ENCODE results near the gene PKP1.

PKP1 gene

GRCh38 chr1:201316556-201316955 lies 33.2 kb downstream of the PKP1 start:
- no peaks in the 10 kb centered on the region for H3K36me3 Mint-ChIP-seq (ENCODE audit: low read depth)
- no peaks in the 10 kb centered on the region for H3K9me3 Mint-ChIP-seq
- no peaks in the 10 kb centered on the region for H3K27me3 Mint-ChIP-seq (ENCODE audit: low read depth)
- no peak overlapping the region for H3K27ac Mint-ChIP-seq
- H3K4me1 Mint-ChIP-seq (ENCODE audit: low read depth): no peaks in the 10 kb centered on the region
- DNase-seq (ENCODE audit: low spot score): no peak
- no peak overlapping the region for H3K4me3 Mint-ChIP-seq

DNA sequence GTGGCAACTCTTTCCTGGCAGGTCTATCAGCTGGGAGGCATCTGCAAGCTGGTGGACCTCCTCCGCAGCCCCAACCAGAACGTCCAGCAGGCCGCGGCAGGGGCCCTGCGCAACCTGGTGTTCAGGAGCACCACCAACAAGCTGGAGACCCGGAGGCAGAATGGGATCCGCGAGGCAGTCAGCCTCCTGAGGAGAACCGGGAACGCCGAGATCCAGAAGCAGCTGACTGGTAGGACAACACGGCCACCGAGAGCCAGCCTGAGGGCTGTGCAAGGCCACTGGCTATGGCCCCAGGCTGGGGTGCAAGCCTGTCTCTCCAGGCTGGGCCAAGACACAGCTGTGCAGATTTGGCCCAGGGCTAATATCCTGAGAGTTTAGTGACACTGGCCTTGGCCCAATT lies 34.2 kb downstream of the PKP1 start:
- no peak for DNase-seq (ENCODE audit: low spot score)
- H3K27ac Mint-ChIP-seq: no peak overlapping the region
- H3K4me3 Mint-ChIP-seq: no peak overlapping the region
- no peaks in the 10 kb centered on the region for H3K36me3 Mint-ChIP-seq (ENCODE audit: low read depth)
- no peaks in the 10 kb centered on the region for H3K27me3 Mint-ChIP-seq (ENCODE audit: low read depth)
- no peaks in the 10 kb centered on the region for H3K9me3 Mint-ChIP-seq
- no peaks in the 10 kb centered on the region for H3K4me1 Mint-ChIP-seq (ENCODE audit: low read depth)

- Mint-ChIP-seq H3K27ac (no peak overlapping the region), H3K36me3 (ENCODE audit: low read depth) (no peaks in the 10 kb centered on the region), H3K9me3 (no peaks in the 10 kb centered on the region), H3K27me3 (ENCODE audit: low read depth) (no peaks in the 10 kb centered on the region), H3K4me1 (ENCODE audit: low read depth) (no peaks in the 10 kb centered on the region), H3K4me3 (no peak overlapping the region)
- DNase-seq (ENCODE audit: low spot score): no peak
Measured at GRCh38 chr1:201318504-201319340, 35.4 kb downstream of the PKP1 start.

DNA sequence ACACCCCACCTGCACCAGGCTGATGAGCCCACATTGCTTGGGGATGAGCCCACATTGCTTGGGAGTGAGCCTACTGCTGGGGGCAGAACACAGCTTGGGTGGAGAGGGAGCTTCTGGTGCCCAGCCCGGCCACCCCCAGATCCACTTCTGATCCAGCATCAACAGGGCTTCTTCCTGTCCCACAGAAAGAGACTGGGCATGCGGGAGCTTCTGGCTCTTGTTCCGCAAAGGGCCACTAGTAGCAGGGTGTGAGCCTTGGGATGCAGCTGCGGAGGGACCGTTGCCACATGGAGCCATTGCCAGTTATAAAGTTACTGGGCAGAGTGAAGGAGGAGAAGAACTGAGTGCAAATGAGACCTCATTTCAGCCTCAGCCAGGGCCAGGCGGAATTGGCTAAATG lies 36.3 kb downstream of the PKP1 start:
- H3K27me3 Mint-ChIP-seq (ENCODE audit: low read depth): no peaks in the 10 kb centered on the region

DNA sequence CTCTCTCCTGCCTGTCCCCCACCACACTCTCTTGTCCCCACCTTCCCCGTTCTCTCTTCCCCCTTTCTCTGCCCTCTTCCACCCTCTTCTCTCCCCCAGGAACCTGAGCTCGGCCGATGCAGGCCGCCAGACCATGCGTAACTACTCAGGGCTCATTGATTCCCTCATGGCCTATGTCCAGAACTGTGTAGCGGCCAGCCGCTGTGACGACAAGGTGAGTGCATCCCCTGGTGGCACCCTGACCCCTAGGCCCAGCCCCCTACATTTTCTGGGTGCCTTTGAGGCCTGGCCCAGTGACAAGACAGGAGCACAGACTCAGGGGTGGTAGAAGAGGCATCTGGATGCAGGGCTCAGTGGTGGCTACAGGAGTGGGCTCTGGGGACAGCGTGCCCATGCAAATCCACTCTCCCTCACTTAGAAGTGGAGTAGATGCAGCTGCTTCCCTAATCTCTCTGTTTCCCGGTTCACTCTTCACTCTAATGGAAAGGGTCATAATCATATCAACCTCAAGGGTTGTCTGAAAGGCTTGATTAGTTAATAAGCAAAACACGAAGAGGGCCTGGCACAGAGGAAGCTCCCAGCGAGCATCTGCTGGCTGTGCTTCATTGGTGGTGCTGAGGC lies 37.0 kb downstream of the PKP1 start:
- no peak for DNase-seq (ENCODE audit: low spot score)
- no peaks in the 10 kb centered on the region for H3K4me1 Mint-ChIP-seq (ENCODE audit: low read depth)
- H3K27me3 Mint-ChIP-seq (ENCODE audit: low read depth): no peaks in the 10 kb centered on the region
- H3K4me3 Mint-ChIP-seq: no peak overlapping the region
- no peak overlapping the region for H3K27ac Mint-ChIP-seq
- no peaks in the 10 kb centered on the region for H3K9me3 Mint-ChIP-seq
- H3K36me3 Mint-ChIP-seq (ENCODE audit: low read depth): no peaks in the 10 kb centered on the region

More for the DNA sequence above, 36.3 kb downstream of the PKP1 start:
- H3K27ac Mint-ChIP-seq: no peak overlapping the region
- H3K36me3 Mint-ChIP-seq (ENCODE audit: low read depth): no peaks in the 10 kb centered on the region
- no peaks in the 10 kb centered on the region for H3K9me3 Mint-ChIP-seq
- no peak overlapping the region for H3K4me3 Mint-ChIP-seq
- DNase-seq (ENCODE audit: low spot score): no peak
- H3K4me1 Mint-ChIP-seq (ENCODE audit: low read depth): no peaks in the 10 kb centered on the region

- Mint-ChIP-seq H3K36me3 (ENCODE audit: low read depth) (no peaks in the 10 kb centered on the region), H3K4me3 (no peak overlapping the region), H3K27ac (no peak overlapping the region), H3K27me3 (ENCODE audit: low read depth) (peaks cover 1% of the 10 kb centered on the region), H3K9me3 (no peaks in the 10 kb centered on the region), H3K4me1 (ENCODE audit: low read depth) (no peaks in the 10 kb centered on the region)
- DNase-seq (ENCODE audit: low spot score): no peak
Measured at GRCh38 chr1:201321826-201322390, 38.6 kb downstream of the PKP1 start.

- Mint-ChIP-seq H3K4me1 (ENCODE audit: low read depth) (no peaks in the 10 kb centered on the region), H3K27me3 (ENCODE audit: low read depth) (peaks cover 4% of the 10 kb centered on the region), H3K9me3 (no peaks in the 10 kb centered on the region), H3K27ac (no peak overlapping the region), H3K36me3 (ENCODE audit: low read depth) (no peaks in the 10 kb centered on the region), H3K4me3 (no peak overlapping the region)
- DNase-seq (ENCODE audit: low spot score): no peak
Measured at GRCh38 chr1:201322653-201323510, 39.6 kb downstream of the PKP1 start.

DNA sequence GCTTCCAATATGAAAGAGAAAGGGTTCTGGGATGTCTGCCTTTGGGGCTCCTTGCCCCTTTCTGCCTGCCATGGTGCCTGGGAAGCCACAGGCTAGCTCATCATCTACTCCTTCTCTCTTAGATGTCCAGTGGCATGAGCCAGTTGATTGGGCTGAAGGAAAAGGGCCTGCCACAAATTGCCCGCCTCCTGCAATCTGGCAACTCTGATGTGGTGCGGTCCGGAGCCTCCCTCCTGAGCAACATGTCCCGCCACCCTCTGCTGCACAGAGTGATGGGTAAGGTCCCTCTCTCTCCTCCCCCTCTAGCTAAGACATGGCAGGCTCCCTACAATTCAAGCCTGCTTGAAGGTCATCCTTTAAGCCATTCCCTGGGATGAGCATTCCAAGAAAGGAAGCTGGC lies 41.0 kb downstream of the PKP1 start:
- no peaks in the 10 kb centered on the region for H3K4me1 Mint-ChIP-seq (ENCODE audit: low read depth)
- no peaks in the 10 kb centered on the region for H3K36me3 Mint-ChIP-seq (ENCODE audit: low read depth)
- no peak for DNase-seq (ENCODE audit: low spot score)
- H3K27me3 Mint-ChIP-seq (ENCODE audit: low read depth): peaks cover 4% of the 10 kb centered on the region
- no peak overlapping the region for H3K27ac Mint-ChIP-seq
- no peak overlapping the region for H3K4me3 Mint-ChIP-seq
- H3K9me3 Mint-ChIP-seq: no peaks in the 10 kb centered on the region

DNA sequence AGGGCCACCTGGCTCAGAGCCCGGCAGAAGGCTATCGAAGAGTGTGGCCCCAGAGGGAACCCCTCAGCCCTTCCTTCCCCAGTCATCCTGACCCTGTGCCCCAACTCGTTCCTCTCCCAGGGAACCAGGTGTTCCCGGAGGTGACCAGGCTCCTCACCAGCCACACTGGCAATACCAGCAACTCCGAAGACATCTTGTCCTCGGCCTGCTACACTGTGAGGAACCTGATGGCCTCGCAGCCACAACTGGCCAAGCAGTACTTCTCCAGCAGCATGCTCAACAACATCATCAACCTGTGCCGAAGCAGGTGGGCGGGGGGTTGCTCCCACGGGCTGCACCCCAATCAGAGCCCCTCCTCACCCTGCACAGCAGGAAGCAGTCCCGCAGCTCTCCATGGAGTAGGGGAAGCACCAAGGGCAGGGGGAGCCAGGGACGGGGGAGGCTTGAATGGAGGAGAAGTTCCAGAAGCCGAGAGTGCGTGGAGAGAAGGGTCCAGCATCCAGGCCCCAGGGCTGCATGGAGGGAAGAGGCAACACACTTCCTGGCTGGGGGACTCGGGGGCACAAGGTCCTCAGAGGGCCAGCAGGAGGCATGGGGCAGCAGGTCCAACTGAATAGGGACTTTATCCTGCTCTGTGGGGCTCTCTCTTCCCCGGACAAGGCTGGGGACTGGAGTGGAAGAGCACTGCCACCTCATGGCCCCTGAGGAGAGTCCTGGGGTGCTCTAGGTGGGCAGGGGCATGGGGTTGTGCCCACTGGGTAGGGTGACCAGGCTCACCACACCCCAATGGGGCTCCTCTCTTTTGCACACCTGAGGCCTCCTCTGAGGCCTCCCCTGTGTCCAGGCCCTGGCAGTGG lies 41.7 kb downstream of the PKP1 start:
- no peak overlapping the region for H3K27ac Mint-ChIP-seq
- H3K4me1 Mint-ChIP-seq (ENCODE audit: low read depth): no peaks in the 10 kb centered on the region
- no peak overlapping the region for H3K4me3 Mint-ChIP-seq
- no peaks in the 10 kb centered on the region for H3K9me3 Mint-ChIP-seq
- peaks cover 4% of the 10 kb centered on the region for H3K27me3 Mint-ChIP-seq (ENCODE audit: low read depth)
- no peaks in the 10 kb centered on the region for H3K36me3 Mint-ChIP-seq (ENCODE audit: low read depth)
- no peak for DNase-seq (ENCODE audit: low spot score)

DNA sequence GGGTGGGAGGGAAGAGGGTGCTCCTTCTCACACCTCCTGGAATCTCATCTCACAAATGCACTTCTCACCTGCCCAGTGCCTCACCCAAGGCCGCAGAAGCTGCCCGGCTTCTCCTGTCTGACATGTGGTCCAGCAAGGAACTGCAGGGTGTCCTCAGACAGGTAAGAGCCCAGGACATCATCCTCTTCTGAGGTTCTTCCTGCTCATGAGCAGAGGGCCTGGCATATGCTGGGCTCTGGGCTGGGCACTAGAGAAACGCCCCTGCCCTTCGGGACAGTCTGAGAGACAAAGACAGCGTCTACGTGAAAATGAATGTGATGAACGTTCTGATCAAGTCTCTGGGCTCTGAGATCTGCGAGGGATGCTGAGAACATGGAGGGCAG lies 42.4 kb downstream of the PKP1 start:
- Mint-ChIP-seq H3K9me3 (no peaks in the 10 kb centered on the region), H3K27ac (no peak overlapping the region), H3K27me3 (ENCODE audit: low read depth) (peaks cover 4% of the 10 kb centered on the region), H3K36me3 (ENCODE audit: low read depth) (no peaks in the 10 kb centered on the region), H3K4me3 (no peak overlapping the region), H3K4me1 (ENCODE audit: low read depth) (no peaks in the 10 kb centered on the region)
- DNase-seq (ENCODE audit: low spot score): no peak

GRCh38 chr1:201326710-201327109 lies 43.4 kb downstream of the PKP1 start:
- Mint-ChIP-seq H3K36me3 (ENCODE audit: low read depth) (no peaks in the 10 kb centered on the region), H3K4me1 (ENCODE audit: low read depth) (no peaks in the 10 kb centered on the region), H3K4me3 (no peak overlapping the region), H3K27me3 (ENCODE audit: low read depth) (peaks cover 4% of the 10 kb centered on the region), H3K27ac (no peak overlapping the region), H3K9me3 (no peaks in the 10 kb centered on the region)
- no peak for DNase-seq (ENCODE audit: low spot score)

GRCh38 chr1:201327687-201328240 lies 44.5 kb downstream of the PKP1 start:
- H3K9me3 Mint-ChIP-seq: no peaks in the 10 kb centered on the region
- no peaks in the 10 kb centered on the region for H3K36me3 Mint-ChIP-seq (ENCODE audit: low read depth)
- DNase-seq (ENCODE audit: low spot score): no peak
- H3K27me3 Mint-ChIP-seq (ENCODE audit: low read depth): peaks cover 4% of the 10 kb centered on the region
- H3K4me3 Mint-ChIP-seq: no peak overlapping the region
- H3K4me1 Mint-ChIP-seq (ENCODE audit: low read depth): no peaks in the 10 kb centered on the region
- no peak overlapping the region for H3K27ac Mint-ChIP-seq

GRCh38 chr1:201328576-201328975 lies 45.3 kb downstream of the PKP1 start:
- Mint-ChIP-seq H3K4me3 (no peak overlapping the region), H3K27ac (no peak overlapping the region), H3K9me3 (no peaks in the 10 kb centered on the region), H3K27me3 (ENCODE audit: low read depth) (peaks cover 4% of the 10 kb centered on the region), H3K36me3 (ENCODE audit: low read depth) (no peaks in the 10 kb centered on the region), H3K4me1 (ENCODE audit: low read depth) (no peaks in the 10 kb centered on the region)
- no peak for DNase-seq (ENCODE audit: low spot score)

Measured in T-helper 2 cell treated with Interferon-gamma antibody and Interleukin-4, amounts not matched to agents 5 μg/mL and 100 μg/mL, for 36 hours (primary cell).